Neural progenitor cell (in vitro differentiated cells): ENCODE data around the gene ZMYND10.

Experiments used
- CTCF ChIP-seq: fragments of 200-600 bp; sonication (generic); IDR thresholded peaks from 2 replicates; pipeline ENCODE4 v1.5.1; 2017; ENCODE audit warnings: antibody characterized with exemption, mild to moderate bottlenecking
- EZH2 ChIP-seq: fragments of 200-600 bp; sonication (generic); IDR thresholded peaks from 2 replicates; pipeline ENCODE4 v1.6.1; 2017; ENCODE audit warnings: antibody characterized with exemption, mild to moderate bottlenecking, moderate library complexity

GRCh38 chr3:50385754-50386153, 40.2 kb upstream of the ZMYND10 start:
- TF ChIP-seq EZH2: no peak
- TF ChIP-seq CTCF: no peak
